Measurements from ENCODE around the gene PRELID2.

The PRELID2 gene

DNA sequence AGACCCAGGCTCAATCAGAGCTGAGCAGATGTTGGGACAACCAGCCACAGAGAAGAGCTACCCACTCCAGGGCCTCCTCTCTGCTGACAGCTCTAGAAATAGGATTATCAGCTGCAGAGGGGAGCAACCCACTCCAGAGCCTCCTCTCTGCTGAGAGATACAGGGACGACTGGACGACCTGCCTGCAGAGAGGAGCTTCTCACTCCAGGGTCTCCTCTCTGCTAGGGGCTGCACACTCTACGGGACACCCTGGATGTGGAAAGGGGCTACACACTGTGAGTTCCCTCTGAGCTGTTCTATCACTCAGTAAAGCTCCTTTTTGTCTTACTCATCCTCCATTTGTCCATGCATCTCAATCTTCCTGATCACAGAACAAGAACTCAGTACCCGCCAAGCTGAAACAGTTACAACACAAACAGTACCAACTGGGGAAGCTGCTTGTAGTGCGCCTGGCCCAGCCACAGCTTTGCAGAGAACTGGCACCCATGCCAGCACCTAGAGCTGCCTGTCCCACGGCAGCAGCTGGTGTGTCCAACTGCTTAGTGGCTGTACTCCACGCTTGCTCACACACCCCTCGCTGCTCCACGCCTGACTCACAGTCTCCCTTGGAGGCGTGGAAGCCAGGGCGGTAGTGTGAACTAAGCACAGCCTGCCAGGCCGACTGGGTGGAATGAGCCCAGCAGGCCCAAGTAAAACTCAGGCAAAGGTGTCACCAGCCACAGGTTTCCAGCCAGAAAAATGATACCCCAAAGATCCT is 56.8 kb downstream of the PRELID2 start:
- TF ChIP-seq POLR2AphosphoS5 (IDR thresholded peaks at IDR 0.05; ENCODE audit: low read depth, low read length): no peak
- TF ChIP-seq TAF1 (IDR thresholded peaks at IDR 0.05; ENCODE audit: borderline replicate concordance, insufficient read depth, low read length): no peak
- TF ChIP-seq SIN3A (IDR thresholded peaks at IDR 0.05; ENCODE audit: borderline replicate concordance, insufficient read depth, low read length): no peak
- TF ChIP-seq, protein P1, sequence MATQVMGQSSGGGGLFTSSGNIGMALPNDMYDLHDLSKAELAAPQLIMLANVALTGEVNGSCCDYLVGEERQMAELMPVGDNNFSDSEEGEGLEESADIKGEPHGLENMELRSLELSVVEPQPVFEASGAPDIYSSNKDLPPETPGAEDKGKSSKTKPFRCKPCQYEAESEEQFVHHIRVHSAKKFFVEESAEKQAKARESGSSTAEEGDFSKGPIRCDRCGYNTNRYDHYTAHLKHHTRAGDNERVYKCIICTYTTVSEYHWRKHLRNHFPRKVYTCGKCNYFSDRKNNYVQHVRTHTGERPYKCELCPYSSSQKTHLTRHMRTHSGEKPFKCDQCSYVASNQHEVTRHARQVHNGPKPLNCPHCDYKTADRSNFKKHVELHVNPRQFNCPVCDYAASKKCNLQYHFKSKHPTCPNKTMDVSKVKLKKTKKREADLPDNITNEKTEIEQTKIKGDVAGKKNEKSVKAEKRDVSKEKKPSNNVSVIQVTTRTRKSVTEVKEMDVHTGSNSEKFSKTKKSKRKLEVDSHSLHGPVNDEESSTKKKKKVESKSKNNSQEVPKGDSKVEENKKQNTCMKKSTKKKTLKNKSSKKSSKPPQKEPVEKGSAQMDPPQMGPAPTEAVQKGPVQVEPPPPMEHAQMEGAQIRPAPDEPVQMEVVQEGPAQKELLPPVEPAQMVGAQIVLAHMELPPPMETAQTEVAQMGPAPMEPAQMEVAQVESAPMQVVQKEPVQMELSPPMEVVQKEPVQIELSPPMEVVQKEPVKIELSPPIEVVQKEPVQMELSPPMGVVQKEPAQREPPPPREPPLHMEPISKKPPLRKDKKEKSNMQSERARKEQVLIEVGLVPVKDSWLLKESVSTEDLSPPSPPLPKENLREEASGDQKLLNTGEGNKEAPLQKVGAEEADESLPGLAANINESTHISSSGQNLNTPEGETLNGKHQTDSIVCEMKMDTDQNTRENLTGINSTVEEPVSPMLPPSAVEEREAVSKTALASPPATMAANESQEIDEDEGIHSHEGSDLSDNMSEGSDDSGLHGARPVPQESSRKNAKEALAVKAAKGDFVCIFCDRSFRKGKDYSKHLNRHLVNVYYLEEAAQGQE (IDR thresholded peaks at IDR 0.05; ENCODE audit: insufficient read depth in 1 of 2, low read depth in 2 of 2, low read length in 2 of 2): no peak
- no peak for TF ChIP-seq FOXP2 (optimal IDR thresholded peaks at IDR 0.05; ENCODE audit: borderline replicate concordance, extremely low read depth, extremely low read length, insufficient read depth)

- TF ChIP-seq TAF1 (IDR thresholded peaks at IDR 0.05; ENCODE audit: borderline replicate concordance, insufficient read depth, low read length) (no peak), POLR2AphosphoS5 (IDR thresholded peaks at IDR 0.05; ENCODE audit: low read depth, low read length) (no peak), SIN3A (IDR thresholded peaks at IDR 0.05; ENCODE audit: borderline replicate concordance, insufficient read depth, low read length) (no peak), FOXP2 (optimal IDR thresholded peaks at IDR 0.05; ENCODE audit: borderline replicate concordance, extremely low read depth, extremely low read length, insufficient read depth) (no peak)
- TF ChIP-seq, protein P1 (IDR thresholded peaks at IDR 0.05; ENCODE audit: insufficient read depth in 1 of 2, low read depth in 2 of 2, low read length in 2 of 2): no peak
These were observed 57.6 kb downstream of the PRELID2 start for GRCh38 chr5:145777445-145778063.

DNA sequence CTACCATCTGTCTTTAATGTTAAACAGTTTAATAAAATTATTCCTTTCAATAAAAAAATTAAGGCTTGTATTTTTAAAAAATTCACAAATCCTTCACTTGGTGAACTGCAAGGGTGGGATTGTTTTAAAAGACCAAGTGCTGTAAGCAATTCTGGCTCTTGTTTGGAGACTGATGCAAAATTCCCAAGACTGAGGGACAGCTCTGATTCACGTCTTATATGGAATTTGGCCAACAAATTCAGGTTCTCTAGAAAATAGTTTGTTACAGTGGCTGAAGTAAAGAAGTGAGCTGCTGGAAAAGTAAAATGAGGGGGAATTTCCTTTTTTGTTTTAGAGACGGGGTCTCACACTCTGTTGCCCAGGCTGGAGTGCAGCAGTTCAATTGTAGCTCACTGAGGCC is 58.3 kb downstream of the PRELID2 start:
- TF ChIP-seq, protein P1 (IDR thresholded peaks at IDR 0.05; ENCODE audit: insufficient read depth in 1 of 2, low read depth in 2 of 2, low read length in 2 of 2): no peak

- no peak for TF ChIP-seq POLR2AphosphoS5 (IDR thresholded peaks at IDR 0.05; ENCODE audit: low read depth, low read length)
- no peak for TF ChIP-seq FOXP2 (optimal IDR thresholded peaks at IDR 0.05; ENCODE audit: borderline replicate concordance, extremely low read depth, extremely low read length, insufficient read depth)
- no peak for TF ChIP-seq TAF1 (IDR thresholded peaks at IDR 0.05; ENCODE audit: borderline replicate concordance, insufficient read depth, low read length)
- TF ChIP-seq, protein P1 (IDR thresholded peaks at IDR 0.05; ENCODE audit: insufficient read depth in 1 of 2, low read depth in 2 of 2, low read length in 2 of 2): no peak
- TF ChIP-seq SIN3A (IDR thresholded peaks at IDR 0.05; ENCODE audit: borderline replicate concordance, insufficient read depth, low read length): no peak
These were observed 59.2 kb downstream of the PRELID2 start for GRCh38 chr5:145775893-145776444.

All from PFSK-1 (cell line).